Measurements from ENCODE around the gene RNF208. TPM values are rescaled to one million over a fixed set of nuclear protein-coding genes. Genes with fewer than 3 reads are reported as not detected.

The RNF208 gene
- total RNA-seq, 1 donor from 2014 or later = 12.1 TPM

GRCh38 chr9:137172901-137173795 lies 48.9 kb downstream of the RNF208 start:
- TF ChIP-seq CTCF (conservative IDR thresholded peaks at IDR 0.05) = no peak
- H3K9me3 Mint-ChIP-seq = no peaks in the 10 kb centered on the region
- no peaks in the 10 kb centered on the region for H3K36me3 Mint-ChIP-seq
- no peaks in the 10 kb centered on the region for H3K4me1 Mint-ChIP-seq (ENCODE audit: unreplicated experiment)
- no peak overlapping the region for H3K27ac Mint-ChIP-seq
- H3K27me3 Mint-ChIP-seq = peaks cover 26% of the 10 kb centered on the region
- no peak overlapping the region for H3K4me3 Mint-ChIP-seq
- no peak for DNase-seq (ENCODE audit: extremely low spot score, unreplicated experiment)

- Mint-ChIP-seq H3K4me3 (no peak overlapping the region), H3K36me3 (no peaks in the 10 kb centered on the region), H3K9me3 (no peaks in the 10 kb centered on the region), H3K4me1 (ENCODE audit: unreplicated experiment) (no peaks in the 10 kb centered on the region), H3K27ac (no peak overlapping the region), H3K27me3 (peaks cover 31% of the 10 kb centered on the region)
- DNase-seq (ENCODE audit: extremely low spot score, unreplicated experiment) = no peak
- TF ChIP-seq CTCF (conservative IDR thresholded peaks at IDR 0.05) = no peak
These were observed 50.7 kb downstream of the RNF208 start for GRCh38 chr9:137171149-137171900.

GRCh38 chr9:137170486-137171148 lies 51.4 kb downstream of the RNF208 start:
- peaks cover 37% of the 10 kb centered on the region for H3K27me3 Mint-ChIP-seq
- no peak overlapping the region for H3K27ac Mint-ChIP-seq

More at GRCh38 chr9:137170486-137171148, 51.4 kb downstream of the RNF208 start:
- TF ChIP-seq CTCF (conservative IDR thresholded peaks at IDR 0.05) = no peak
- Mint-ChIP-seq H3K36me3 (no peaks in the 10 kb centered on the region), H3K4me3 (no peak overlapping the region), H3K9me3 (no peaks in the 10 kb centered on the region), H3K4me1 (ENCODE audit: unreplicated experiment) (no peaks in the 10 kb centered on the region)
- no peak for DNase-seq (ENCODE audit: extremely low spot score, unreplicated experiment)

Other genes with a start within 250 kb of the RNF208 start
- gene PTGDS, start 244.7 kb downstream of the RNF208 start, total RNA-seq (ENCODE audit: low replicate concordance) = 1.4 and 1.7 TPM in 2 replicates
- gene LCNL1, start 239.2 kb downstream of the RNF208 start, total RNA-seq (ENCODE audit: low replicate concordance) = not detected in 2 replicates
- gene PAXX, start 229.8 kb downstream of the RNF208 start, total RNA-seq (ENCODE audit: low replicate concordance) = 63.4 and 100 TPM in 2 replicates
- gene CLIC3, start 225.7 kb downstream of the RNF208 start, total RNA-seq (ENCODE audit: low replicate concordance) = 38.6 and 63.3 TPM in 2 replicates
- gene ABCA2, start 194.0 kb downstream of the RNF208 start, total RNA-seq (ENCODE audit: low replicate concordance) = 44.7 and 47.7 TPM in 2 replicates
- gene FUT7, start 190.2 kb downstream of the RNF208 start, total RNA-seq (ENCODE audit: low replicate concordance) = not detected in 2 replicates
- gene NPDC1, start 176.1 kb downstream of the RNF208 start, total RNA-seq (ENCODE audit: low replicate concordance) = 68.0 and 70.3 TPM in 2 replicates
- gene ENTPD2, start 168.2 kb downstream of the RNF208 start, total RNA-seq (ENCODE audit: low replicate concordance) = 3.3 and 6.4 TPM in 2 replicates
- 19.1 and 21.9 TPM in 2 replicates for gene SAPCD2, start 151.7 kb downstream of the RNF208 start, total RNA-seq (ENCODE audit: low replicate concordance)
- gene UAP1L1, start 144.7 kb downstream of the RNF208 start, total RNA-seq (ENCODE audit: low replicate concordance) = 3.4 and 5.4 TPM in 2 replicates
- 50.3 and 58.9 TPM in 2 replicates for gene MAN1B1, start 135.3 kb downstream of the RNF208 start, total RNA-seq (ENCODE audit: low replicate concordance)
- gene DPP7, start 107.5 kb downstream of the RNF208 start, total RNA-seq (ENCODE audit: low replicate concordance) = 86.5 and 86.7 TPM in 2 replicates
- gene GRIN1, start 83.1 kb downstream of the RNF208 start, total RNA-seq (ENCODE audit: low replicate concordance) = 0.29 and 0.94 TPM in 2 replicates
- gene LRRC26, start 52.2 kb downstream of the RNF208 start, total RNA-seq (ENCODE audit: low replicate concordance) = 0.77 and 1.4 TPM in 2 replicates
- not detected in 2 replicates for gene TMEM210, start 50.2 kb downstream of the RNF208 start, total RNA-seq (ENCODE audit: low replicate concordance)
- gene ANAPC2, start 33.7 kb downstream of the RNF208 start, total RNA-seq (ENCODE audit: low replicate concordance) = 63.5 and 65.0 TPM in 2 replicates
- 64.9 and 74.8 TPM in 2 replicates for gene SSNA1, start 33.6 kb downstream of the RNF208 start, total RNA-seq (ENCODE audit: low replicate concordance)
- gene TPRN, start 21.5 kb downstream of the RNF208 start, total RNA-seq (ENCODE audit: low replicate concordance) = 24.1 and 28.4 TPM in 2 replicates
- 42.3 and 46.3 TPM in 2 replicates for gene TMEM203, start 16.6 kb downstream of the RNF208 start, total RNA-seq (ENCODE audit: low replicate concordance)
- gene NDOR1, start 16.5 kb downstream of the RNF208 start, total RNA-seq (ENCODE audit: low replicate concordance) = 18.9 and 28.0 TPM in 2 replicates
- gene CYSRT1, start 2.9 kb upstream of the RNF208 start, total RNA-seq (ENCODE audit: low replicate concordance) = 0.86 and 1.5 TPM in 2 replicates
- 0.36 and 0.48 TPM in 2 replicates for gene RNF224, start 5.3 kb upstream of the RNF208 start, total RNA-seq (ENCODE audit: low replicate concordance)
- gene SLC34A3, start 8.7 kb upstream of the RNF208 start, total RNA-seq (ENCODE audit: low replicate concordance) = 0.41 and 0.81 TPM in 2 replicates
- 326 and 349 TPM in 2 replicates for gene TUBB4B, start 19.0 kb upstream of the RNF208 start, total RNA-seq (ENCODE audit: low replicate concordance)
- gene STPG3, start 29.0 kb upstream of the RNF208 start, total RNA-seq (ENCODE audit: low replicate concordance) = 0.31 TPM in 1 of 2 replicates, not detected in the other
- gene NELFB, start 33.1 kb upstream of the RNF208 start, total RNA-seq (ENCODE audit: low replicate concordance) = 52.4 and 61.9 TPM in 2 replicates
- 2.7 and 4.5 TPM in 2 replicates for gene TOR4A, start 55.5 kb upstream of the RNF208 start, total RNA-seq (ENCODE audit: low replicate concordance)
- 17.9 and 21.7 TPM in 2 replicates for gene NRARP, start 80.0 kb upstream of the RNF208 start, total RNA-seq (ENCODE audit: low replicate concordance)
- 15.5 and 19.5 TPM in 2 replicates for gene EXD3, start 200.9 kb upstream of the RNF208 start, total RNA-seq (ENCODE audit: low replicate concordance)
- 6.4 and 14.3 TPM in 2 replicates for gene NOXA1, start 201.2 kb upstream of the RNF208 start, total RNA-seq (ENCODE audit: low replicate concordance)
- 2.1 and 3.5 TPM in 2 replicates for gene ENTPD8, start 219.1 kb upstream of the RNF208 start, total RNA-seq (ENCODE audit: low replicate concordance)
- gene NSMF, start 237.1 kb upstream of the RNF208 start, total RNA-seq (ENCODE audit: low replicate concordance) = 51.2 and 67.8 TPM in 2 replicates

Measured in type B pancreatic cell (in vitro differentiated cells).